Keratinocyte (primary cell): ENCODE measurements around the gene GPR33. TPM values are rescaled to one million over a fixed set of nuclear protein-coding genes. Genes with fewer than 3 reads are reported as not detected.
A peak's percentile ranks its signal among the peaks of the same experiment; 100 is the strongest.

ENCODE experiments used
- DNase-seq: peaks from one replicate; pipeline ENCODE4 v3.0.0-alpha.2; 2011; ENCODE audit warnings: low read depth, missing footprints, low spot score
- FAIRE-seq: peaks from 2 replicates; lab custom pipeline; 2011; peaks lifted over from hg19 to GRCh38; lab: Jason Lieb, UNC
- H2AFZ ChIP-seq: 2 replicates; pipeline ENCODE4 v1.6.0; 2012; ENCODE audit warnings: low read length, control low read depth, inconsistent platforms; ENCODE audit not compliant: control insufficient read depth
- H3K27ac ChIP-seq: 2 replicates; pipeline ENCODE4 v1.5.1; 2011; ENCODE audit warnings: low read length; ENCODE audit not compliant: control insufficient read depth, insufficient read depth
- H3K27me3 ChIP-seq: 3 replicates; pipeline ENCODE4 v1.6.0; 2011; ENCODE audit warnings: low read length; ENCODE audit not compliant: control insufficient read depth, insufficient read depth; ENCODE audit errors: extremely low read depth
- H3K36me3 ChIP-seq, 2 experiments: 2 replicates in 1 of 2; 3 replicates in 1 of 2; pipeline ENCODE4 v1.5.1; 2011; ENCODE audit warnings: low read length in 2 of 2, mild to moderate bottlenecking in 1 of 2; ENCODE audit not compliant: control insufficient read depth in 2 of 2, insufficient read depth in 2 of 2; ENCODE audit errors: extremely low read depth in 1 of 2
- H3K4me1 ChIP-seq: 3 replicates; pipeline ENCODE4 v1.5.1; 2011; ENCODE audit warnings: low read length; ENCODE audit not compliant: control insufficient read depth, insufficient read depth; ENCODE audit errors: extremely low read depth
- H3K4me2 ChIP-seq: 3 replicates; pipeline ENCODE4 v1.6.0; 2011; ENCODE audit warnings: low read depth, low read length; ENCODE audit not compliant: control insufficient read depth, insufficient read depth; ENCODE audit errors: extremely low read depth
- H3K4me3 ChIP-seq, 3 experiments: fragments of 200-600 bp in 1 of 3; sonication (generic) in 1 of 3; 2 replicates in 2 of 3; 3 replicates in 1 of 3; pipeline ENCODE4 v1.5.1; 2011 to 2016; ENCODE audit warnings: low read length in 3 of 3, mild to moderate bottlenecking in 3 of 3, control low read depth in 2 of 3, inconsistent platforms in 1 of 3, low read depth in 1 of 3, mixed read lengths in 1 of 3, mixed run types in 1 of 3, moderate library complexity in 1 of 3; ENCODE audit not compliant: control insufficient read depth in 2 of 3, insufficient read depth in 2 of 3; ENCODE audit errors: extremely low read depth in 1 of 3
- H3K79me2 ChIP-seq: 2 replicates; pipeline ENCODE4 v1.6.0; 2012; ENCODE audit warnings: low read length; ENCODE audit not compliant: control insufficient read depth, insufficient read depth
- H3K9ac ChIP-seq: 3 replicates; pipeline ENCODE4 v1.6.0; 2011; ENCODE audit warnings: low read length; ENCODE audit not compliant: control insufficient read depth, insufficient read depth; ENCODE audit errors: extremely low read depth
- H3K9me1 ChIP-seq: 3 replicates; pipeline ENCODE4 v1.6.0; 2011; ENCODE audit warnings: low read length; ENCODE audit not compliant: control insufficient read depth, insufficient read depth; ENCODE audit errors: extremely low read depth
- H3K9me3 ChIP-seq: 2 replicates; pipeline ENCODE4 v1.5.1; 2012; ENCODE audit warnings: low read depth, low read length; ENCODE audit not compliant: control insufficient read depth
- H4K20me1 ChIP-seq: 3 replicates; pipeline ENCODE4 v1.6.0; 2011; ENCODE audit warnings: low read length; ENCODE audit not compliant: control insufficient read depth, insufficient read depth; ENCODE audit errors: extremely low read depth
- CTCF ChIP-seq, 3 experiments: IDR thresholded peaks in 1 of 3; conservative IDR thresholded peaks in 1 of 3; optimal IDR thresholded peaks in 1 of 3; 2 replicates in 2 of 3; 3 replicates in 1 of 3; pipeline versions ENCODE3 to v1.5.1; 2011; ENCODE audit warnings: low read length in 3 of 3, mild to moderate bottlenecking in 3 of 3, moderate library complexity in 2 of 3, control low read depth in 1 of 3, inconsistent platforms in 1 of 3; ENCODE audit not compliant: insufficient read depth in 2 of 3; ENCODE audit errors: extremely low read depth in 1 of 3
- EZH2 ChIP-seq: IDR thresholded peaks from one replicate; pipeline ENCODE4 v1.6.1; 2012; ENCODE audit warnings: inconsistent platforms, mild to moderate bottlenecking, low read length, moderate library complexity
- dilution Hi-C: fragments of 300-500 bp; cut with MboI; formaldehyde crosslinking; loops from one replicate; pipeline ENCODE4 v1.7.0; 2020; ENCODE audit warnings: low sequenced_read_pairs; ENCODE audit not compliant: extremely low pct_ligation_motif_present
- polyA plus RNA-seq, 5 experiments: library from polyadenylated mRNA; depleted of rRNA in 3 of 5; stranded (reverse) in 3 of 5; stranded (forward) in 1 of 5; unstranded in 1 of 5; fragments of >200 nt; gene quantifications; 1 replicate in 1 of 5; 2 replicates in 3 of 5; 3 replicates in 1 of 5; pipeline versions ENCODE4 v1.2.1 to v1.2.3, GENCODE V29; 2011 to 2012; ENCODE audit warnings: missing spikeins in 2 of 5, low read depth in 1 of 5, low replicate concordance in 1 of 5

Gene GPR33
- polyA plus RNA-seq, 1 donor (not counting 4 experiments of a cell fraction or from before 2014, with no cell fraction given) = not detected

- H3K27ac ChIP-seq = no peak overlapping the region
- no peaks in the 10 kb centered on the region for H3K27me3 ChIP-seq
- DNase-seq (no peak), FAIRE-seq (no peak)
- TF ChIP-seq CTCF (optimal IDR thresholded peaks at IDR 0.05 in 1 of 3, IDR thresholded peaks at IDR 0.05 in 1 of 3, conservative IDR thresholded peaks at IDR 0.05 in 1 of 3; ENCODE audit: extremely low read depth in 1 of 3, insufficient read depth in 2 of 3, low read length in 3 of 3) = peak in 2 of 3 experiments; percentile 21 to 54
- no peak for TF ChIP-seq EZH2
- no peaks in the 10 kb centered on the region for H3K4me1 ChIP-seq
- no peak overlapping the region for H3K4me3 ChIP-seq
- no peak overlapping the region for H3K9ac ChIP-seq
- H2AFZ ChIP-seq = no peak overlapping the region
- peaks cover 1% of the 10 kb centered on the region for H3K79me2 ChIP-seq
- no peaks in the 10 kb centered on the region for H4K20me1 ChIP-seq
- H3K9me3 ChIP-seq = no peaks in the 10 kb centered on the region
- H3K4me2 ChIP-seq = no peak overlapping the region
- dilution Hi-C loops = no loop called here
- H3K9me1 ChIP-seq = no peaks in the 10 kb centered on the region
- H3K36me3 ChIP-seq = peaks cover 0 to 2% of the 10 kb centered on the region in 2 experiments
Observed at GRCh38 chr14:31449971-31450610, 37.7 kb downstream of the GPR33 start.

DNA sequence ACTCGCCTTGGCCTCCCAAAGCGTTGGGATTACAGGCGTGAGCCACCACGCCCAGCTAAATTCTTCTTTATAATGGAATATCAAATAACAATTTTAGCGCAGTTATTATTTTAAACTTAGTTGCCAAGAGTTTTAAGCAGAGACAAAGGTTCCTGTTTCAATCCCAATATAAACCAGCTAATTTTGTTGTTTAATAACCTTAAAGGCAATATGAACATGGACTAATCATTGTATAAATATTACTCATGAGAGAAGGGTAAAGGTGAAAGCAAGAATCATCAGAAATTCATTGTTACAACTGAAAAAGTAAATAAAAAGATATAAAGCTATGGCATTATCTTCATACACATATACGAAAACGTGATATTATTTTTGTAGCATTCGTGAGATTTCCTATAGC lies 38.7 kb downstream of the GPR33 start:
- FAIRE-seq = no peak

More for the DNA sequence above, 38.7 kb downstream of the GPR33 start:
- no peaks in the 10 kb centered on the region for H3K27me3 ChIP-seq
- TF ChIP-seq CTCF (optimal IDR thresholded peaks at IDR 0.05 in 1 of 3, IDR thresholded peaks at IDR 0.05 in 1 of 3, conservative IDR thresholded peaks at IDR 0.05 in 1 of 3; ENCODE audit: extremely low read depth in 1 of 3, insufficient read depth in 2 of 3, low read length in 3 of 3) = no peak
- no peak for TF ChIP-seq EZH2
- no peak overlapping the region for H3K4me2 ChIP-seq
- no peaks in the 10 kb centered on the region for H4K20me1 ChIP-seq
- no peak overlapping the region for H2AFZ ChIP-seq
- DNase-seq = no peak
- no peaks in the 10 kb centered on the region for H3K9me3 ChIP-seq
- H3K9ac ChIP-seq = no peak overlapping the region
- H3K4me3 ChIP-seq = no peak overlapping the region
- no peak overlapping the region for H3K27ac ChIP-seq
- H3K4me1 ChIP-seq = no peaks in the 10 kb centered on the region
- no peaks in the 10 kb centered on the region for H3K79me2 ChIP-seq
- no peaks in the 10 kb centered on the region for H3K9me1 ChIP-seq
- dilution Hi-C loops = no loop called here
- H3K36me3 ChIP-seq = peaks cover 0 to 2% of the 10 kb centered on the region in 2 experiments
